ENCODE data around the gene TSPAN9.

The TSPAN9 gene

DNA sequence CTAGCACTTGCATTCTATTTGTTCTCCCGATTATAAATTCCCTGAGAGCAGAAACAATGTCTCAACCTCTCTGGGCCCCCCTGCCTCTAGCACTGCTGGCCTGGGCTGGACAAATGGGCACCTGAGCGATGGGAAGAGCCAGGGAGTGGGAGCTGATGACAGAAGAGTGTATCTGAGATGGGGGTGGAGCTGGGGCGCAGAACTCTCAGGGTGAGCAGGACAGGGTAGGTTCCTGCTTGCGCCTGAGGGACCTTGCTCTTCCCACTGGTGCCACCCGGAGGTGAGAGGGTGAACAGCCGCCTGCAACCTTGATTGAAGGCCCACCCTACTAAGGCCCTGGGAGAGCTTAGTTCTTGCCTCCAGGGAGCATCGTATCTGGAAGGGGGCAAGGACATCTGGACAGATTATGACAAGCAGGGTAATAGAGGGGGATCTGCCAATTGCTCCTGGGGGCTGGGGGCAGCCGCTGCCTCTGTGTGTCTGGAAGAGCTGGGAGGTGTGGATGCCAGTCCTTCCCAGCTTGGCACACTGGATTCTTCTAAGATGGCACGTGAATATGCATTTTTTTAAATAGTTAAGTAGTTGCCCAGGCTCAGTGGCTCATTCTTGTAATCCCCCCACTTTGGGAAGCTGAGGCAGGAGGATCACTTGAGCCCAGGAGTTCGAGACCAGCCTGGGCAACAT lies 43.0 kb upstream of the TSPAN9 start:
- DNase-seq (ENCODE audit: extremely low read depth, low read depth): peak; percentile 23
- TF ChIP-seq, protein P1, sequence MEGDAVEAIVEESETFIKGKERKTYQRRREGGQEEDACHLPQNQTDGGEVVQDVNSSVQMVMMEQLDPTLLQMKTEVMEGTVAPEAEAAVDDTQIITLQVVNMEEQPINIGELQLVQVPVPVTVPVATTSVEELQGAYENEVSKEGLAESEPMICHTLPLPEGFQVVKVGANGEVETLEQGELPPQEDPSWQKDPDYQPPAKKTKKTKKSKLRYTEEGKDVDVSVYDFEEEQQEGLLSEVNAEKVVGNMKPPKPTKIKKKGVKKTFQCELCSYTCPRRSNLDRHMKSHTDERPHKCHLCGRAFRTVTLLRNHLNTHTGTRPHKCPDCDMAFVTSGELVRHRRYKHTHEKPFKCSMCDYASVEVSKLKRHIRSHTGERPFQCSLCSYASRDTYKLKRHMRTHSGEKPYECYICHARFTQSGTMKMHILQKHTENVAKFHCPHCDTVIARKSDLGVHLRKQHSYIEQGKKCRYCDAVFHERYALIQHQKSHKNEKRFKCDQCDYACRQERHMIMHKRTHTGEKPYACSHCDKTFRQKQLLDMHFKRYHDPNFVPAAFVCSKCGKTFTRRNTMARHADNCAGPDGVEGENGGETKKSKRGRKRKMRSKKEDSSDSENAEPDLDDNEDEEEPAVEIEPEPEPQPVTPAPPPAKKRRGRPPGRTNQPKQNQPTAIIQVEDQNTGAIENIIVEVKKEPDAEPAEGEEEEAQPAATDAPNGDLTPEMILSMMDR (IDR thresholded peaks at IDR 0.05; ENCODE audit: low read depth, low read length): peak; percentile 80

DNA sequence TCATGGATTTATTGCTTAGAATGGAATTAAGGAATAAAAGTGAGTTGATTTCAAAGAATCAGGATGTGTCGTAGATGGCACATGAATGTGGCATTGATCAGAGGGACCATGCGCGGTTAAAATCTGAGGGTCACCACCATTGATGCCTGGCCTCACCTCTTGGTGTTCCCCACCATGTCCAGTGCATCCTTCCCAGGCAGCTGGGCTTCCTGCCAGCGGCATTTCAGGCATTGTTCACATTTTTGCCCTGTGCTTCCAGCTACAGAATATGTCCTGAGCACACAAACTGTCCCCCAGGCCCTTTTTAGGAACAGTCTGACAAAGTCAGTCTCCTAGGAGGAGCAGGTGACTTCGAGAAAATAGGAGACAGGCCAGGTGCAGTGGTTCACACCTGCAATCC lies 42.0 kb upstream of the TSPAN9 start:
- DNase-seq (ENCODE audit: extremely low read depth, low read depth): no peak

DNA sequence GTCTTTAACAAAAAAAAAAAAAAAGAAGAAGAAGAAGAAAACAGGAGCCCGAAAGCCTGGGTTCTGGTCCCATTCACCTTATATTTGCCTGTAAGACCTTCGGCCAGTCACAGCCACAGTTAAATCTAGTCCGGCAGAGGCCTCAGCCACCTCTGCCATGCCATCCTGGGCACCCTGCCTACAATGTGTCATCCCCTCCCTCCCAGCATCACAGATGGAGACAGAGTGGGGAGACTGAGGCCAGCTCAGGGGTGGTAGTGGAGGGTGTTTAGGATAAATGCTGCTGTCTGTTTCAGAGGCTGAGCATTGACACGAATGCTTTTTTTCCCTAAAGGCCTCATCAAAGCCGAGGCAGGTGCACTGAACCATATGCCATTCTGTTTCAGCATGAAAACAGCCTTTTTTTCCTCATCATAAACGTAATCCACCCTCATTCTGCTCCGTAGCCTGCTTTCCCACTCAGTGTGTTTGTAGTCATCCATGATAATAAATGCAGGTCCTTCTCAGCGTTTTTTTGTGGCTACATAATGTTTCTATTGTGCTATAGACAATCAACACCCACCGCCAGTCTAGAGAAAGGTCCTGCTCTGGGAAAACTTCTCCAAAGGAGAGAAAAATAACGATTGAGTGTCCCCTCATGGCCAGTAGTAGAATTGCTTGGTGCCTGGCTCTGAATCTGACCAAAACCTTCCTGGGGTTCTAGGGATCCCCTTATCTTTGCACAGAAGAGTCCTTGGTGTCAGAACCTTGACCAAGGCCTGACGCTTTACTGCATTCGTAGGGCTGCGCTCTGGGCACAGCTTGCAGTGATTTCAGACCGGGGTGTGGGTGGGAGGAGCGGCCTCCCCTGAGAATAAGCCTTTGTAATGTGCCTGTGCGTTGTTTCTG lies 41.1 kb upstream of the TSPAN9 start:
- no peak for DNase-seq (ENCODE audit: extremely low read depth, low read depth)
- TF ChIP-seq, protein P1 (IDR thresholded peaks at IDR 0.05; ENCODE audit: low read depth, low read length): peak; percentile 34

More for the DNA sequence above, 42.0 kb upstream of the TSPAN9 start:
- TF ChIP-seq, protein P1 (IDR thresholded peaks at IDR 0.05; ENCODE audit: low read depth, low read length): no peak

DNA sequence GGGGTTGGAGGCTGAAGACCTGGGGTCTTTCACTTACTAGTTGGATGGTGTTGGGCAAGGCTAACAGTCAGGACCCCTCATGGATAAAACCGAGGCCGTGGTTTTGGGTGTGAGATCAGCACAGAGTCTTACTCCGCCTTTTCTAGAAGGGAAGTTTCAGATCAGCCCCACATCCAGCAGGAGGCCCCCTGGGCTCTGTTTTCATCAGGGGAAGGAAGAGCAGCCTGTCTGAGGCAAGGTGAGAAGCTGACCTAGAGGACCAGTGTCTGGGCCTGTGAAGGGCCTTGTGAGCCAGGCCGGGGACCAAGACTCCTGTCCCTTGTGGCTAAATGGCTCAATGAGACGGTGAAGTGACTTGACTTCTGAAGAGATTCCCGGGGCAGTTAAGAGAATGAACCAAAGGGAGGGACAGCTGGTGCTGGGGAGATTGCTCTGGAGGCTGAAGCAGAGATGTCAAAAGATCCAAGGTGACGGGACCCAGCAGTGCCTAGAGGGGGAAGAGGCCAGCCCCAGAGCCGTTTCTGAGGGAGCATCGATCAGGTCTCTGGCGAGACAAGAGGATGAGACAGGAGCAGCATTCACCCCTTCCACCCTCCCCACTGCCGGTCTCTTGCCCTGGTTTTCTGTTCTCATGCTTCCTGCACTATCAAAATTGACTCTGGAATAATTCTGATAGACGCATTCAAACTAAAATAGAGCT lies 40.1 kb upstream of the TSPAN9 start:
- DNase-seq (ENCODE audit: extremely low read depth, low read depth): no peak
- TF ChIP-seq, protein P1 (IDR thresholded peaks at IDR 0.05; ENCODE audit: low read depth, low read length): no peak

DNA sequence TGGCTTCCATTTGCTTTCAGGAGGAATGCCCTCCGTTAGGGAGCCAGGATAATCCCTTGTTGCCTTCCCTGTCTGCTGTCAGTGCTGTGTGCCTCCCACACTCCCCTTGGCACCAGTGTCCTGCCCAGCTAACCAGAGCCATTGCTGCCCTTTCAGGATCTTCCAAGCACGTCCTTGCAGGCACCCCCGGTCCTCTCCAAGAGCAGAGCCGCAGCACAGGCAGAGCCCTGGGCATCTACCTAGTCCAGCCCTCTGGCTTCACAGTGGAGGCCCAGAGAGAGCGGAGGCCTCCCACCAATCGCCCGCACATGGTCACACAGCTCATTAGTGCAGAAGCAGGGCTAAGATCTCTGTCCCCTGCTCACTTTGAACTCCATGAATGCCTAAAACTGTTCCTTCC lies 39.0 kb upstream of the TSPAN9 start:
- TF ChIP-seq, protein P1 (IDR thresholded peaks at IDR 0.05; ENCODE audit: low read depth, low read length): no peak
- DNase-seq (ENCODE audit: extremely low read depth, low read depth): no peak

DNA sequence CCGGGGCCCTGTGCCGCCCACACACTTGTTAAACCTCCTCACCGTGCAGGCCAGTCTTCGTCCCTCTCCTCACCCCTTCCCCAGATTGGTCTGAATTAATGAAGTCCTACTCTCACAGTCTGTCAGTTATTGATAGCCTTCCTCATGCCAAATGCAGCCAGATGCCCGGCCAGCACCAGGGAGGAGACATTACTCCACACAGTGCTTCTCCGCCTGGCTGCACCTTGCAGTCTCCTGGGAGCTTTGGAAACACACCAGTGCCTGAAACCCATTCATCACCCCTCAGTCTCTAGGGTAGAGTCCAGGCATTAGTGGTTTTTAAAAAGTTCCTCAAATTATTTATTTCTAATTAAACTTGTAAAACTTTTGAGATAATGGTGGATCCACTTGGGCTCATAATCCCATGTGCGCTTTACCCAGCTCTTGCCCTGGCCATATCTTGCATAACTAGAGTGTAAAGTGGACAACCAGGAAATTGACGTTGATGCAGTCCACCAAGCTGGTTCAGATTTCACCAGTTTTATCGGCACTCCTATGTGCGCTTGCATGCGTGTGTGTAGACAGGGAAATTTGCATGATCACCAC lies 38.2 kb upstream of the TSPAN9 start:
- TF ChIP-seq, protein P1 (IDR thresholded peaks at IDR 0.05; ENCODE audit: low read depth, low read length): no peak

More for the DNA sequence above, 38.2 kb upstream of the TSPAN9 start:
- DNase-seq (ENCODE audit: extremely low read depth, low read depth): no peak
